Esophagus squamous epithelium (tissue), 4 donors: ENCODE results near the gene TFCP2.

Source experiments
- CTCF ChIP-seq, 6 experiments: fragments of 450-650 bp in 4 of 6; fragments of 200-600 bp in 2 of 6; sonication (generic) in 2 of 6; IDR thresholded peaks; one replicate each; pipeline ENCODE4 v1.5.1; 2016 to 2019; ENCODE audit warnings: antibody characterized with exemption in 6 of 6, mild to moderate bottlenecking in 4 of 6, moderate library complexity in 4 of 6
- POLR2A ChIP-seq, 4 donors: fragments of 450-650 bp; IDR thresholded peaks; one replicate each; pipeline ENCODE4 v1.6.1; 2017; ENCODE audit warnings: antibody characterized with exemption in 4 of 4, mild to moderate bottlenecking in 4 of 4, moderate library complexity in 3 of 4

GRCh38 chr12:51139292-51139844, 33.6 kb downstream of the TFCP2 start:
- TF ChIP-seq POLR2A (IDR thresholded peaks at IDR 0.05) (no peak), CTCF (IDR thresholded peaks at IDR 0.05) (no peak)
